ENCODE data around the gene MTHFR. TPM values are rescaled to one million over a fixed set of nuclear protein-coding genes. Genes with fewer than 3 reads are reported as not detected.

The MTHFR gene
- total and polyA plus RNA-seq, 8 donors, result 9.6 to 19.1 (median 15.6) TPM

DNA sequence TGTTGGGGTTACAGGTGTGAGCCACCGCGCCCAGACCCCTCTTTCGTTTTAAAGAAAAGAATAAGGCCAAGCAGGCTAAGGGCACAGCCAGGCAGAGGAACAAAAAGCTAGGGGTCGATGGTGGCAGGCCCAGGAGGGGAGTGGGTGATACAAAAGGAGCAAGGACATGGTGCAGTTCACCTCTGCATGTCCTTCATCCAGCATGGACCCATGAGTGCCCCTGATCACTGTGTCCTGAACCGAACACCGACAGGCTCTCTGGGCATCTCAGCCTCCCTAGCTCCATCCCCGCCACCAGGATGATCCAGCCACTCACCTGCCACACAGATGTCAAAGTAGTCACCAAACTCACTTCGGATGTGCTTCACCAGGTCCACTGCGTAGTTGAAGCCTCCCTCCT, 5.9 kb downstream of the MTHFR start:
- no peak overlapping the region for H3K27ac ChIP-seq
- DNase-seq (peak in 1 of 6 donors; percentile 25), ATAC-seq (no peak), FAIRE-seq (no peak)
- no peaks in the 10 kb centered on the region for H3K9me3 ChIP-seq
- intact Hi-C loops (cut with DNase I), result no loop called here
- TF ChIP-seq, protein P1, sequence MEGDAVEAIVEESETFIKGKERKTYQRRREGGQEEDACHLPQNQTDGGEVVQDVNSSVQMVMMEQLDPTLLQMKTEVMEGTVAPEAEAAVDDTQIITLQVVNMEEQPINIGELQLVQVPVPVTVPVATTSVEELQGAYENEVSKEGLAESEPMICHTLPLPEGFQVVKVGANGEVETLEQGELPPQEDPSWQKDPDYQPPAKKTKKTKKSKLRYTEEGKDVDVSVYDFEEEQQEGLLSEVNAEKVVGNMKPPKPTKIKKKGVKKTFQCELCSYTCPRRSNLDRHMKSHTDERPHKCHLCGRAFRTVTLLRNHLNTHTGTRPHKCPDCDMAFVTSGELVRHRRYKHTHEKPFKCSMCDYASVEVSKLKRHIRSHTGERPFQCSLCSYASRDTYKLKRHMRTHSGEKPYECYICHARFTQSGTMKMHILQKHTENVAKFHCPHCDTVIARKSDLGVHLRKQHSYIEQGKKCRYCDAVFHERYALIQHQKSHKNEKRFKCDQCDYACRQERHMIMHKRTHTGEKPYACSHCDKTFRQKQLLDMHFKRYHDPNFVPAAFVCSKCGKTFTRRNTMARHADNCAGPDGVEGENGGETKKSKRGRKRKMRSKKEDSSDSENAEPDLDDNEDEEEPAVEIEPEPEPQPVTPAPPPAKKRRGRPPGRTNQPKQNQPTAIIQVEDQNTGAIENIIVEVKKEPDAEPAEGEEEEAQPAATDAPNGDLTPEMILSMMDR (IDR thresholded peaks at IDR 0.05), result no peak
- H3K4me3 ChIP-seq, result no peak overlapping the region
- WGBS, 2 donors, result 92 to 95% methylated on average over 9 of the region's 9 CpGs
- H3K27me3 ChIP-seq, result no peaks in the 10 kb centered on the region
- peaks cover 7 to 25% (median 12%) of the 10 kb centered on the region in 3 donors for H3K4me1 ChIP-seq
- H3K36me3 ChIP-seq, result peaks cover 0 to 25% (median 3%) of the 10 kb centered on the region in 3 donors

- FAIRE-seq (no peak), DNase-seq (peak in 1 of 6 donors; percentile 30), ATAC-seq (no peak)
- 96 to 97% methylated on average over 5 of the region's 5 CpGs for WGBS, 2 donors
- Histone ChIP-seq H3K27me3 (no peaks in the 10 kb centered on the region), H3K9me3 (no peaks in the 10 kb centered on the region), H3K4me3 (no peak overlapping the region), H3K4me1 (peaks cover 2 to 19% (median 5%) of the 10 kb centered on the region in 3 donors), H3K36me3 (peaks cover 0 to 28% (median 8%) of the 10 kb centered on the region in 3 donors), H3K27ac (no peak overlapping the region)
- TF ChIP-seq, protein P1 (IDR thresholded peaks at IDR 0.05), result no peak
- intact Hi-C loops (cut with DNase I), result no loop called here
These were observed 6.7 kb downstream of the MTHFR start for GRCh38 chr1:11799099-11799498.

DNA sequence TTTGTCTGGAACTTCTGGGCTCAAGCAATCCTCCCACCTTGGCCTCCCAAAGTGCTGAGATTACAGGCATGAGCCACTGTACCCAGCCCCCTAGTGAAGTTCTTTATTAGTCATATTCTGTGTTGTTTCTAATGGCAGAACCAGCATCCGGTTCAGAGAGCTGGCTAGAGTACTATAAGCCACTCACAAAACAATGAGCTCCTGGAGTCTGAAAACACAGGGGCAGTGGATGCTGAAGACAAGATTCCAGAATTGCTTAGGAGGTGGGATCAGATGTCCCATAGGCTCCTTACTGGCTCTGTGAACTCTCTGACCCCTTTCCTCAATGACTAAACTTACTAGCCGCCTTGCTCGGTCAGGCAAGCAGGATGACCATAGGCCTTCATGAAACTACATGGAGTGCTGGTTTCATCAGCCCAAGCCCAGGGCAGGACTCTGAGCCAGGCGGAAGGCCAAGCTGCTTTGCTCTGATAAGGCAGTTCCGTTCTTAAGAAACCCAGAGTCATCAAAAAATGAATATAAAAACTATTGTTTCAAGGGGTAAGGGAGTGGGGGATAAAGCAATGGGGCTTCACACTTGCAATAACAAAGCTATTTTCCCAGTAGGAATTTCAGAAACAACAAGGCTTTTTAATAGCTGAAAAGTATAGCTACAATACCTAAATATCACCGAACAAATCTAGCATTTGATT, 8.1 kb downstream of the MTHFR start:
- TF ChIP-seq, protein P1 (IDR thresholded peaks at IDR 0.05), result no peak
- Histone ChIP-seq H3K36me3 (peaks cover 0 to 32% (median 8%) of the 10 kb centered on the region in 3 donors), H3K27ac (no peak overlapping the region), H3K27me3 (no peaks in the 10 kb centered on the region), H3K9me3 (no peaks in the 10 kb centered on the region), H3K4me3 (no peak overlapping the region), H3K4me1 (peaks cover 0 to 5% (median 0%) of the 10 kb centered on the region in 3 donors)
- 82 to 90% methylated on average over 6 of the region's 6 CpGs for WGBS, 2 donors
- DNase-seq, result peak in 2 of 6 donors; percentile 35 to 60
- intact Hi-C loops (cut with DNase I), result no loop called here
- no peak for FAIRE-seq
- ATAC-seq, result peak in 1 of 4 donors; percentile 38

GRCh38 chr1:11796036-11796828, 9.5 kb downstream of the MTHFR start:
- ATAC-seq (no peak), DNase-seq (peak in 1 of 6 donors; percentile 28), FAIRE-seq (no peak)
- 92 to 95% methylated on average over 15 of the region's 15 CpGs for WGBS, 2 donors
- H3K4me1 ChIP-seq, result peaks cover 0 to 6% (median 0%) of the 10 kb centered on the region in 3 donors
- no peak overlapping the region for H3K27ac ChIP-seq
- TF ChIP-seq, protein P1 (IDR thresholded peaks at IDR 0.05), result no peak
- H3K9me3 ChIP-seq, result no peaks in the 10 kb centered on the region
- H3K4me3 ChIP-seq, result no peak overlapping the region
- no peaks in the 10 kb centered on the region for H3K27me3 ChIP-seq
- H3K36me3 ChIP-seq, result peaks cover 0 to 30% (median 8%) of the 10 kb centered on the region in 3 donors
- intact Hi-C loops (cut with DNase I), result no loop called here
